Measurements from ENCODE around the gene NEO1. TPM values are rescaled to one million over a fixed set of nuclear protein-coding genes. Genes with fewer than 3 reads are reported as not detected.

Gene NEO1
- total RNA-seq, 1 donor from 2014 or later, result 9.8 TPM

DNA sequence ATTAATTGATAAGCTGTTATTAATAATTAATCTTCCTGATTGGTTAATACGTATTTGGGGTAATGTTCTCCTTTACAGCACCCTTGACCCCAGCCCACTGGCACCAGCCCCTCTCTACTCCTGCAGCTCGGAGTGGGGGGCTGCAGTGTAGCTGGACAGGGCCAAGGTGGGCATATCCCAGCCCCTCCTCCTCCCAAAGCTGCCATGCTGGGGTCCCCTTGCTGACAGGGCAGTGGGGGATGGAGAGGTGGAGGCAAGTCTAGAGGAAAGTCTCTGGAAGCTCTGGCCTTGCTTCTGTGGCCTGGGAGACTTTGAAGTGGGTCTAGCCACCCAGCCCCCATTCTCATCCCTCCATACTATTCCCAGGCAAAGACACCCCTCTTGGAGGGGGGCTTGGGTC, 280.7 kb downstream of the NEO1 start:
- Mint-ChIP-seq H3K27ac (no peak overlapping the region), H3K4me3 (ENCODE audit: low read depth) (no peak overlapping the region), H3K36me3 (ENCODE audit: low read depth) (no peaks in the 10 kb centered on the region), H3K9me3 (no peaks in the 10 kb centered on the region), H3K4me1 (ENCODE audit: low read depth) (no peaks in the 10 kb centered on the region), H3K27me3 (ENCODE audit: low read depth) (no peaks in the 10 kb centered on the region)
- no peak for DNase-seq (ENCODE audit: low spot score)
- intact Hi-C loops (cut with micrococcal nuclease), result no loop called here

DNA sequence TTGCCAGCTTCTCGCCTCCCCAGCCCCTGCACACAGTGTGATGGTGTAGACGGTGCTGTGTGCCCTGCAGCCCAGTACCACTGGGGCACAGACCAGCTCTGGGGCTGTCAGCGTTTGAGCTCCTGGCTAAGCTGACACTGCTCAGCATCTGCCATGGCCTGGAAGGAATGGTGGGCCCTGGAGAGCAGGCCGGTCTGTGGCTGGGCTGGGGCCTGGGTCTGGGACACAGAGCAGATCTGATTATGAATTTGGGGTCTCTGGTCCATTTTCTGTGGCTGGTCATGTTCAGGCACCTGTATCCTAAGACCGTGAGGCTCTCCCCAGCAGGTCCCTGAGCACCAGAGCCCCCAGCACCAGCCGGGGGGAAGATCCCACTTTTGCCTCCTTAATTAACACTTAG, 281.8 kb downstream of the NEO1 start:
- Mint-ChIP-seq H3K4me1 (ENCODE audit: low read depth) (no peaks in the 10 kb centered on the region), H3K27ac (no peak overlapping the region), H3K27me3 (ENCODE audit: low read depth) (no peaks in the 10 kb centered on the region), H3K9me3 (no peaks in the 10 kb centered on the region), H3K4me3 (ENCODE audit: low read depth) (no peak overlapping the region), H3K36me3 (ENCODE audit: low read depth) (no peaks in the 10 kb centered on the region)
- DNase-seq (ENCODE audit: low spot score), result no peak
- intact Hi-C loops (cut with micrococcal nuclease), result no loop called here

DNA sequence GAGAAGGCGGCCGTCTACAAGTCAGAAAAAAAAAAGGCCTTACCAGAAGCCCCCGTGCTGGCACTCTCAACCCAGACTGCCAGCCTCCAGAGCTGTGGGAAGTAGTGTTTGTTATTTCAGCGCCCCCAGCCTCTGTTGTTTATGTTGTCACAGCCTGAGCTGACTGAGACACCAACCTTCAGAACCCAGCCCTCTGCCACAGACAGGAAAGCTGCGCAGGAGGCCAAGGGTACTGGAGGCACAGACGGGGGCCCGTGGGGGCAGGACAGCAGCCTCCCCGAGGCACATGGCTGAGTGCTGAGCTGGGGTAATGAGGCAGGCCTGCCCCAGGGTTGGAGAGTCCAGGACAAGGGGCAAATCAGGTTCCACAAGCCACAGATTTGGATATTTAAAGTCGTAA, 282.8 kb downstream of the NEO1 start:
- no peak overlapping the region for H3K27ac Mint-ChIP-seq
- H3K27me3 Mint-ChIP-seq (ENCODE audit: low read depth), result no peaks in the 10 kb centered on the region
- H3K9me3 Mint-ChIP-seq, result no peaks in the 10 kb centered on the region
- no peak for DNase-seq (ENCODE audit: low spot score)
- no peak overlapping the region for H3K4me3 Mint-ChIP-seq (ENCODE audit: low read depth)
- intact Hi-C loops (cut with micrococcal nuclease), result no loop called here
- H3K36me3 Mint-ChIP-seq (ENCODE audit: low read depth), result no peaks in the 10 kb centered on the region
- H3K4me1 Mint-ChIP-seq (ENCODE audit: low read depth), result no peaks in the 10 kb centered on the region

DNA sequence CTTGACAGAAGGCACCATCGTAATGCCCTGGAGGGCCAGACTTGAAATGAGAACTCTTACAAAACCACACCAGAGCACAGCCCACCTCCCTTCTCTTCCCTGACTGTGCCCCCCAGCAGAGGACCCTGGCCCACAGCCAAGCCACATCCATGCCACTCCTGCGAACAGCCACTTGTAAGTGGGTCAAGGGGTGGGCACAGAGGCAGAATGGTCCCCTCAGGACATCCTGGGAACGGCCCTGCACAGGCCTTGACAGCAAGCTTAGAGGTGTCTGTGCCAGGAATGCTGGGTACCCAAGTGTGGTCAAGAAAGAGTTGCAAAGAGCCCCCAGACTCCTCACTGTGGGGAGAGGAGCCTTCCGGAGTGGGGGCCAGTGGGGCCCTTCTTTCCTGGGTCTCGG, 283.2 kb downstream of the NEO1 start:
- Mint-ChIP-seq H3K9me3 (no peaks in the 10 kb centered on the region), H3K4me1 (ENCODE audit: low read depth) (no peaks in the 10 kb centered on the region), H3K36me3 (ENCODE audit: low read depth) (no peaks in the 10 kb centered on the region), H3K27me3 (ENCODE audit: low read depth) (no peaks in the 10 kb centered on the region), H3K4me3 (ENCODE audit: low read depth) (no peak overlapping the region), H3K27ac (no peak overlapping the region)
- no peak for DNase-seq (ENCODE audit: low spot score)
- intact Hi-C loops (cut with micrococcal nuclease), result no loop called here

DNA sequence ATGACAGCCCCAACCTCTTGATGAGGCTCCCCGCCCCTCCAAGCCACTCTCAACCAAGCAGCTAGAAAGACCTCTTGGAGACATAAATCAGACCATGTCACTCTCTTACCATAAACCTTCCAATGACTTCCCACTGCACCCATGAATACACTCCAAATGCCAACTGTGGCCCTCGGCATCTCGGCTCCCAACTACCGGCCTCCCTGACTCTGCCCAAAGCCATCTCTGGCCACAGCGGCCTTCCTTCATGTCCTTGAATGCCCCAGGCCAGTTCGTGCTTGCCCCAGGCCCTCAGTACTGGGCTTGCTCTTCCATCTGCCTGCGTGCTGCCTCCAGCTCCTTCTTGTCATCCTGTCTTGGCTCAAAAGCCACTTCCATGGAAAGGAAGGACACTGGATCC, 284.5 kb downstream of the NEO1 start:
- no peaks in the 10 kb centered on the region for H3K4me1 Mint-ChIP-seq (ENCODE audit: low read depth)
- H3K36me3 Mint-ChIP-seq (ENCODE audit: low read depth), result no peaks in the 10 kb centered on the region
- DNase-seq (ENCODE audit: low spot score), result no peak
- no peaks in the 10 kb centered on the region for H3K27me3 Mint-ChIP-seq (ENCODE audit: low read depth)
- no peaks in the 10 kb centered on the region for H3K9me3 Mint-ChIP-seq
- no peak overlapping the region for H3K27ac Mint-ChIP-seq
- no peak overlapping the region for H3K4me3 Mint-ChIP-seq (ENCODE audit: low read depth)
- intact Hi-C loops (cut with micrococcal nuclease), result no loop called here

DNA sequence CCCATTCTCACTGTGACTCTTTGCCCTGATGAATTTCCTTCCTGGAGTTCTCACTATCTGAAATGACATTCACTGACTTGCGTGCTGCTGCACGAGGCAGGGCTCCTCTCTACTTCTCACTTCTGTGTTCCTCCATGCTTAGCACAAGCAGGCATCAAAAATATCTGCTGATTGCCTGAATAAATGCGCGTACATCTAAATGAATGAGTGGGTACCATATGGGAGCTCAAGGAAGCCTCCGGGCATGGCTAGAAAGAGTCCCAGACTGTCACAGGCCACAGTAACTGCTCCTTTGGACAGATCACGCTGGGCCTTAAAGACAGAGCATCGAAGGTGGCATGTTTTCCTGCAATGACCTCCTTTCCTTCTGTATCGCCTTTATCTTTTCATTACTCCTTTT, 284.9 kb downstream of the NEO1 start:
- Mint-ChIP-seq H3K4me1 (ENCODE audit: low read depth) (no peaks in the 10 kb centered on the region), H3K27ac (no peak overlapping the region), H3K36me3 (ENCODE audit: low read depth) (no peaks in the 10 kb centered on the region), H3K4me3 (ENCODE audit: low read depth) (no peak overlapping the region), H3K27me3 (ENCODE audit: low read depth) (no peaks in the 10 kb centered on the region), H3K9me3 (no peaks in the 10 kb centered on the region)
- no peak for DNase-seq (ENCODE audit: low spot score)
- intact Hi-C loops (cut with micrococcal nuclease), result no loop called here

DNA sequence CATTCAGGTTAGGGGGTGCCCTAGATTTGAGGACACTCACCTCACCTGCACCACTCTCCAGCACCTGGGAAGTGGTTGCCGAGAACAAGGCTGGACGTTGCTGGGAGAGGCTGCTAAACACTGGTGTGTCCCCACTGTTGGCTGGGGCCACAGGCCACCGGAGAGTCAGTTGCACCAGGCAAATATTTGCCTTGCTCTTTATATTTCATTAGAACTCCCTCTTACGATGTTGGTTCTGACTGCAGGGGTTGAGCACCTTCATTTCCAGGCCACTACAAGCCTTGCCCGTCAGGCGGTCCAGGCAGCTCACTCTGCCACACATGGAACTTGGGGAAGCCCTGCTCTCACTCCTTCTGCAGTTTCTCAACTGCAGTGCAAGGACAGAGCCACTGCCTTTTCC, 285.8 kb downstream of the NEO1 start:
- H3K27me3 Mint-ChIP-seq (ENCODE audit: low read depth), result no peaks in the 10 kb centered on the region
- no peak overlapping the region for H3K4me3 Mint-ChIP-seq (ENCODE audit: low read depth)
- no peak for DNase-seq (ENCODE audit: low spot score)

DNA sequence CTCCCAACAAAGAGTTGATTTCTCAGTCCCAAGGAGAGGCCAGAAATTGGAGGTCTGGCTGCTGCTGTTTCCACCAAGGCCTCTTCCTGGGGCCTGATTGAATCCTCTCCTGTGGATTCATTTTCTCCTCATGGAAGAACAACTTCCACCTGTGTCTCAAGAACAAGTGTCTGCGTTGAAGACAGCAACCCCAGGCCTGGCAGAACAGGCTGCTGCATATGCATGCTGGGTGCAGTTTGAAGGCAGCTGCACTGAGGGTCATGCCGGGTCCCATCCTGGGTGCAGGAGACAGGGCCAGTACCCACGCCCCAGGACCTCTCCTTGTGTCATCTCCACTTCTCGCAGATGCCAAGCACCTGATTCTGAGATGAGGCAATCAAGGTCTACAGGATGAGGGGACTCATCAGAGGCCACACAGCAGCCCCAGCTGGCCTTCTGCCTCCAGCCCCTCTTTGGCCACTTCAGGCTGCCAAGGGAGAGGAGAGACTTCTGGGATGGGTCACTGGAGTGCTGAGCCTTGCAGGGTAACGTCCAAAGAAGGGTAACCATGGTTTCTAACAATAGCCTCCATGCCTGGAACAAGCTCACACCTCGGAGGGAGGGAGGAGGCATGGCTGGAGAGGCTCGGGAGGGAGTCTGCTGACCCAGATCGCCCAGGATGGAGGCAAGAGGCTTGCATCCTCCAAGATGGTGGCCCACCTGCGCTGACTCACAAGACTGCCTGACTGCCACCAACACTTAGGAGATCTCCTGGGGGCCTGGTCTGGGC, 286.5 kb downstream of the NEO1 start:
- Mint-ChIP-seq H3K27me3 (ENCODE audit: low read depth) (no peaks in the 10 kb centered on the region), H3K27ac (no peak overlapping the region), H3K4me1 (ENCODE audit: low read depth) (no peaks in the 10 kb centered on the region), H3K36me3 (ENCODE audit: low read depth) (no peaks in the 10 kb centered on the region), H3K4me3 (ENCODE audit: low read depth) (no peak overlapping the region), H3K9me3 (no peaks in the 10 kb centered on the region)
- intact Hi-C loops (cut with micrococcal nuclease), result no loop called here
- DNase-seq (ENCODE audit: low spot score), result no peak

More for the DNA sequence above, 285.8 kb downstream of the NEO1 start:
- Mint-ChIP-seq H3K9me3 (no peaks in the 10 kb centered on the region), H3K36me3 (ENCODE audit: low read depth) (no peaks in the 10 kb centered on the region), H3K4me1 (ENCODE audit: low read depth) (no peaks in the 10 kb centered on the region), H3K27ac (no peak overlapping the region)
- intact Hi-C loops (cut with micrococcal nuclease), result no loop called here

DNA sequence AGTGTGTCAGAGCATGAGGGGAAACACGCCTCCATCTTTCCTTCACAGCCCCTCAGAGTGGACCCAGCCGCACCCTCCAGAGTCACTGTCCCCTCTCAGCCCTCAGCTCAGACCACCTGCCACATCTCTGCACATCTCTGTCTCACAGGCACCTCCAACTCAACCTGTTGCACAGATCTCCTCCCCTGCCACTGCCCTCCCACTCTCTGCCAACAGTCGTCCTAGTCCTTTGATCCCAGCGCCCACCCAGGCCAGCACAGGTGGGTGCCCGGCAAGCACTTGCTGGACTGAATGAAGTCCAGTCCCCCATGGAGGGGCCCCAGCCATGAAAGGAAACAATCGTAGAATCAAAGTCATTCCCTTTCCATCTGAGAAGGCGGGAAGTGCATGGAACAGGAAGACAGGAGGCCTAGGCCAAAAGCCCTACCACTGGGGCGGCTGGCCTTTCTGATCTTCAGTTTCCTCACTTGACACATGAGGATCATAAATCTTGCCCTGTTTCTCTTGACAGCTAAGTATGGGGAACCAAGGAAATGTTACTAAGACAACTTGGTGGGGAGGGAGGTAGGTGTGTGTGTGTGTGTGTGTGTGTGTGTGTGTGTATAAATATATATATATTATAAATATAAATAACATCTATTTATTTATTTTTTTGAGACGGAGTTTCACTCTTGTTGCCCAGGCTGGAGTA, 288.4 kb downstream of the NEO1 start:
- H3K36me3 Mint-ChIP-seq (ENCODE audit: low read depth), result no peaks in the 10 kb centered on the region
- DNase-seq (ENCODE audit: low spot score), result no peak
- H3K9me3 Mint-ChIP-seq, result no peaks in the 10 kb centered on the region
- no peak overlapping the region for H3K4me3 Mint-ChIP-seq (ENCODE audit: low read depth)
- H3K27me3 Mint-ChIP-seq (ENCODE audit: low read depth), result no peaks in the 10 kb centered on the region
- no peak overlapping the region for H3K27ac Mint-ChIP-seq
- intact Hi-C loops (cut with micrococcal nuclease), result no loop called here
- H3K4me1 Mint-ChIP-seq (ENCODE audit: low read depth), result no peaks in the 10 kb centered on the region

DNA sequence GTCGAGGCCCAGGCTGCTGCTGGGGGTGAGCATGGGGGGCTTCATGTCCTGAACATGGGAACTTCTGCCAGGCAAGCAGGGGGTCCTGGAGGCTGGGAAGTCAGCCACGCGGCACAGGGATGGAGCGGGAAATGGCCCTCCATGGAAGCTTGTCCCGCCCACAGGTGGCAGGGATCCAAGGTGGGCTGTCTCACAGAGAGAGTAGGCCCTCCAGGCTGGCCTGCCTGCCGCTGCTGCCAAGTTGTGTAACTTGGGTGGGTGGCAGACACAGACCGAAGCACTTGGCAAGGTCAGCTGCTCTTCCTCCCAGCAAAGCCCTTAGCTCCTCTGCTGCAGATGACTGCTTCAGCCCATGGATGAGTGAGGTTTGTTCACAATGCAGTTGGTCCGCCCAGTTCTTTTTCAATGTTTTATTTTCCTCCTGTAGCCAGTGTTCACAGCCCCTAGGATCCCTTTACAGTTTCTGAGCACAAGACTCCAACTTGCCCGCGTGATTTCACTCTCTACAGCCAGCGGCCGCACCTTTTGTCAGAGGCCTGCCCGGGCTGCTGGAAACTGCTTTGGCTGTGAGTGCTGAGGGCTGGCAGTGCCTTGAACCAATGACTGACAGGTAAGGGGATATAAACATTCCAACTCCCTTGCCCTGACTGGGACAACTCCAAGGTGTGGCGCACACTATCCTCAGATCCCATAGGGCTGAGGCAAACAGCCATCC, 289.8 kb downstream of the NEO1 start:
- no peaks in the 10 kb centered on the region for H3K36me3 Mint-ChIP-seq (ENCODE audit: low read depth)
- DNase-seq (ENCODE audit: low spot score), result no peak
- no peaks in the 10 kb centered on the region for H3K4me1 Mint-ChIP-seq (ENCODE audit: low read depth)
- intact Hi-C loops (cut with micrococcal nuclease), result no loop called here
- H3K4me3 Mint-ChIP-seq (ENCODE audit: low read depth), result no peak overlapping the region
- no peaks in the 10 kb centered on the region for H3K27me3 Mint-ChIP-seq (ENCODE audit: low read depth)
- no peaks in the 10 kb centered on the region for H3K9me3 Mint-ChIP-seq
- H3K27ac Mint-ChIP-seq, result no peak overlapping the region

DNA sequence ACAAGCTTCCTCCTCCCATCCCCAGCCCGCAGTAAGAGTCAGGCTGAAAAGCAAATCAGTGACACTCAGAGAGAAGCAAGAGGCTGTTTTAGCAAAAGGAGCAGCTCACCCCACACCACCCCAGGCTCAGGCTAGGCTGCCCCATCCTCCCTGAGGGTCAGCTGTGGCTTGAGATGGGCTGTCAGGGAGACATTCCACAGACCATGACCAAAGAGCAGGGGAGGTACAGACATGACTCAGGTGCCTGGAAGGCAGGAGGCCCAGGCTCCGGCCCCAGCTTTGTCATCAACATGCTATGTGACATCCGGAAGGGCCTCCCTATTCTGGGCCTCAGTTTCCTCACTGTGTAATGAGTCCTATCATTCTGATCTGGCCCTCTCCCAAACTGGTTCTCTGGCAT, 291.8 kb downstream of the NEO1 start:
- intact Hi-C loops (cut with micrococcal nuclease), result no loop called here
- no peak overlapping the region for H3K27ac Mint-ChIP-seq
- H3K9me3 Mint-ChIP-seq, result no peaks in the 10 kb centered on the region

DNA sequence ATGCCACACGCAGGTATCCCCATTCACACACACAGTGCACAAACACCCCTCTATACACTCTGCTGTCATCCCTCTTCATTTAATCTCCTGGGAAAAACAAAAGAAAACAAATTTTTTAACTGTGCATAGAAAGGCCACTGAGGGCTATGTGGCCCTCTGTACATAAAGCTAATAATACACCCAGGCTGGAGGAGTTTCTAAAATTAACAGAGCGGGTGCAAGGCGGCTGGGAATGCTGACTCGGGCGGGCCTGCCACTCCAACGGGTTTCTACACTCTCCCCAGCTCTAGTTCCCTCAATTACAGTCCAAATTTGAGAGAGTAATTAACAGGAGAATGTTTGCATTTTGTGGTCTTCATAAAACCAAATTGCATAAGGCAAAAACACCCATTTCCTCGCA, 293.4 kb downstream of the NEO1 start:
- no peak overlapping the region for H3K27ac Mint-ChIP-seq
- H3K4me3 Mint-ChIP-seq (ENCODE audit: low read depth), result no peak overlapping the region
- H3K36me3 Mint-ChIP-seq (ENCODE audit: low read depth), result no peaks in the 10 kb centered on the region
- no peaks in the 10 kb centered on the region for H3K4me1 Mint-ChIP-seq (ENCODE audit: low read depth)
- DNase-seq (ENCODE audit: low spot score), result no peak
- intact Hi-C loops (cut with micrococcal nuclease), result no loop called here
- H3K9me3 Mint-ChIP-seq, result no peaks in the 10 kb centered on the region
- no peaks in the 10 kb centered on the region for H3K27me3 Mint-ChIP-seq (ENCODE audit: low read depth)

More for the DNA sequence above, 291.8 kb downstream of the NEO1 start:
- Mint-ChIP-seq H3K4me3 (ENCODE audit: low read depth) (no peak overlapping the region), H3K27me3 (ENCODE audit: low read depth) (no peaks in the 10 kb centered on the region), H3K4me1 (ENCODE audit: low read depth) (no peaks in the 10 kb centered on the region), H3K36me3 (ENCODE audit: low read depth) (no peaks in the 10 kb centered on the region)
- DNase-seq (ENCODE audit: low spot score), result no peak

DNA sequence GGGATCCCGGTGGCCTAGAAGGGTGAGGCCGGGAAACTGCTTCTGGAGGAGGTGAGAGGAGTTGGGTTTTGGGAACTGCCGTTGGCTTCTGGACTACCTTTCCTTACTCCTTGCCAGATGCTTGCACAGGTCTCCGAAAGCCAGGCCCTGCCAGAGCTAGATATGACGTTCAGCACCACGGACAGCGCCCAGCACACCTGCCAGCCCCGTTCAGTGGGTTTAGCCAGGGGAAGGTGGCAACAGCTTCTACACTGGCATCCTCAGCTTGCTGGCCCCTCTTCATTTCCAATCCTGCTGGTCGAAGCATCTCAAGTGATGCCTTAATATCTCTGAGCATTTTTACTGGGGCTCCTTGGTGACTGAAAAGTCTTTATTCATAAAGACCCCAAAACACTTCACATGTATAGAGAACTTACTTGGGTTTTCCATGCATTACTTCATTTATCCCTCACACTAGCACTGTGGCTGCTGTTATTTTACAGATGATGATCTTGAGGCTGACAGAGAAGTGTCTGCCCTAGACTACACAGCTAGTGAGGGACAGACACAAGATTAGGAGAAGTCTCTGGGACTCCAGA, 294.6 kb downstream of the NEO1 start:
- Mint-ChIP-seq H3K27me3 (ENCODE audit: low read depth) (no peaks in the 10 kb centered on the region), H3K36me3 (ENCODE audit: low read depth) (no peaks in the 10 kb centered on the region), H3K4me3 (ENCODE audit: low read depth) (no peak overlapping the region), H3K9me3 (no peaks in the 10 kb centered on the region), H3K4me1 (ENCODE audit: low read depth) (no peaks in the 10 kb centered on the region), H3K27ac (no peak overlapping the region)
- intact Hi-C loops (cut with micrococcal nuclease), result no loop called here
- peak; percentile 42 for DNase-seq (ENCODE audit: low spot score)

Measured in activated T-helper 2 cell treated with anti-CD3 and anti-CD28 coated beads, Interferon-gamma antibody, Interleukin-2, Interleukin-4, amounts not matched to agents 10 μg/mL and 5 μg/mL and 100 μg/mL, durations not matched to agents 14 hours and 24 hours and 36 hours (primary cell).